ENCODE results near the gene KRT4. TPM values are rescaled to one million over a fixed set of nuclear protein-coding genes. Genes with fewer than 3 reads are reported as not detected.

The KRT4 gene
- total and polyA plus RNA-seq, 10 donors: 0.37 to 3.4 (median 0.97) TPM; not detected in 6

GRCh38 chr12:52788876-52789636 is 24.9 kb downstream of the KRT4 start:
- TF ChIP-seq CTCF (IDR thresholded peaks at IDR 0.05 in 8 of 11, conservative IDR thresholded peaks at IDR 0.05 in 3 of 11): no peak
- no peak for TF ChIP-seq POLR2A (IDR thresholded peaks at IDR 0.05)
- no peak for TF ChIP-seq POLR2AphosphoS5 (IDR thresholded peaks at IDR 0.05)
- intact Hi-C loops (cut with DNase I; ENCODE audit: low total_unique reads): no loop called here
- Histone ChIP-seq H3K27ac (no peak overlapping the region), H3K4me1 (peaks cover 0 to 9% (median 3%) of the 10 kb centered on the region in 6 donors), H3K9me3 (no peaks in the 10 kb centered on the region), H3K4me3 (no peak overlapping the region), H3K36me3 (no peaks in the 10 kb centered on the region), H3K27me3 (replicated peaks in 1 of 7) (peaks cover 0 to 45% (median 17%) of the 10 kb centered on the region in 7 donors)
- 89 to 96% (median 91%) methylated on average over 11 of the region's 11 CpGs for whole genome bisulfite sequencing, 5 donors
- DNase-seq: peak; percentile 41

- Histone ChIP-seq H3K9me3 (no peaks in the 10 kb centered on the region), H3K27me3 (replicated peaks in 1 of 7) (peaks cover 0 to 45% (median 17%) of the 10 kb centered on the region in 7 donors), H3K4me1 (peaks cover 0 to 9% (median 3%) of the 10 kb centered on the region in 6 donors), H3K27ac (no peak overlapping the region), H3K36me3 (no peaks in the 10 kb centered on the region), H3K4me3 (no peak overlapping the region)
- TF ChIP-seq POLR2A (IDR thresholded peaks at IDR 0.05): no peak
- TF ChIP-seq CTCF (IDR thresholded peaks at IDR 0.05 in 8 of 11, conservative IDR thresholded peaks at IDR 0.05 in 3 of 11): no peak
- no peak for TF ChIP-seq POLR2AphosphoS5 (IDR thresholded peaks at IDR 0.05)
- peak; percentile 39 for DNase-seq
- intact Hi-C loops (cut with DNase I; ENCODE audit: low total_unique reads): no loop called here
- 67 to 83% (median 74%) methylated on average over 6 of the region's 6 CpGs for WGBS, 5 donors
Observed at GRCh38 chr12:52788192-52788875, 25.6 kb downstream of the KRT4 start.

GRCh38 chr12:52787324-52788191 is 26.4 kb downstream of the KRT4 start:
- WGBS, 5 donors: 67 to 74% (median 72%) methylated on average over 6 of the region's 6 CpGs
- Histone ChIP-seq H3K36me3 (no peaks in the 10 kb centered on the region), H3K27ac (no peak overlapping the region), H3K9me3 (no peaks in the 10 kb centered on the region), H3K27me3 (replicated peaks in 1 of 7) (peaks cover 0 to 45% (median 17%) of the 10 kb centered on the region in 7 donors), H3K4me3 (no peak overlapping the region), H3K4me1 (peaks cover 0 to 9% (median 3%) of the 10 kb centered on the region in 6 donors)
- intact Hi-C loops (cut with DNase I; ENCODE audit: low total_unique reads): no loop called here
- peak; percentile 38 for DNase-seq
- no peak for TF ChIP-seq CTCF (IDR thresholded peaks at IDR 0.05 in 8 of 11, conservative IDR thresholded peaks at IDR 0.05 in 3 of 11)
- no peak for TF ChIP-seq POLR2A (IDR thresholded peaks at IDR 0.05)
- no peak for TF ChIP-seq POLR2AphosphoS5 (IDR thresholded peaks at IDR 0.05)
